Adrenal gland (tissue), 12 donors: ENCODE measurements around the gene DEFB121. TPM values are rescaled to one million over a fixed set of nuclear protein-coding genes. Genes with fewer than 3 reads are reported as not detected.
"Not testable (repeated sequence)": the region's sequence is repeated elsewhere in the genome, so short reads cannot be mapped to it uniquely, and the experiment has no call there.

ENCODE experiments used
- DNase-seq, 7 donors: peaks; one replicate each; pipeline ENCODE4 v3.0.0-alpha.2; 2019 to 2020
- H3K27ac ChIP-seq, 5 donors: fragments of 200-600 bp; sonication (generic) in 4 of 5; 1 replicate in 3 of 5; 2 replicates in 2 of 5; pipeline versions ENCODE4 v1.5.1 to v1.8.0; 2016 to 2020; ENCODE audit warnings: mild to moderate bottlenecking in 1 of 5
- H3K27me3 ChIP-seq: fragments of 200-600 bp; 2 replicates; pipeline ENCODE4 v1.8.0; 2021
- H3K36me3 ChIP-seq, 2 donors: fragments of 200-600 bp; replicated peaks in 1 of 2; 1 replicate in 1 of 2; 2 replicates in 1 of 2; pipeline versions ENCODE4 v1.5.1 to v1.8.0; 2018 to 2022
- H3K4me1 ChIP-seq, 2 donors: fragments of 200-600 bp; replicated peaks in 1 of 2; 1 replicate in 1 of 2; 2 replicates in 1 of 2; pipeline versions ENCODE4 v1.5.1 to v1.8.0; 2018 to 2021
- H3K4me3 ChIP-seq, 4 donors: fragments of 200-600 bp; sonication (generic) in 3 of 4; one replicate each; pipeline ENCODE4 v1.5.1; 2016 to 2018
- H3K9me3 ChIP-seq, 3 donors: fragments of 200-600 bp; sonication (generic) in 1 of 3; replicated peaks in 1 of 3; 1 replicate in 2 of 3; 2 replicates in 1 of 3; pipeline versions ENCODE4 v1.5.1 to v1.8.0; 2016 to 2021
- POLR2A ChIP-seq, 2 donors: fragments of 450-650 bp; IDR thresholded peaks; one replicate each; pipeline ENCODE4 v1.6.1; 2017; ENCODE audit warnings: antibody characterized with exemption in 2 of 2, mild to moderate bottlenecking in 2 of 2, moderate library complexity in 1 of 2
- WGBS, 4 donors: extraction: QIAGEN DNeasy Blood & Tissue Kit in 2 of 4; methylation state at CpG; one replicate each; pipeline versions ENCODE4 v1.1.5 to v1.1.7; 2013 to 2017; 5-methylcytosine and 5-hydroxymethylcytosine counted together
- intact Hi-C, 2 donors: fragments of 100-400 bp; cut with DNase I; formaldehyde crosslinking; loops; one replicate each; pipeline versions ENCODE4 v1.14.1 to v1.15.0; 2022 to 2023
- polyA plus RNA-seq, 3 donors: library from polyadenylated mRNA; stranded (reverse); fragments of 200-250 nt in 2 of 3; fragments of 350-450 nt in 1 of 3; fragmentation: Illumina TruSeq in 1 of 3; extraction: RNeasy Lipid Tissue Mini Kit (QIAGEN cat#74804) in 1 of 3; gene quantifications; one replicate each; pipeline ENCODE4 v1.2.3, GENCODE V29; 2013 to 2014
- total RNA-seq, 9 donors: library from RNA; depleted of rRNA in 4 of 9; stranded (reverse); fragments of >200 nt in 4 of 9; fragments of 120-200 nt in 1 of 9; fragmentation: NEBNext Ultra II Directional in 1 of 9; extraction: Animal tissue kit (Norgen Biotek cat#: 25700) in 1 of 9; gene quantifications; one replicate each; pipeline versions ENCODE4 v1.1.0 to v1.2.4, GENCODE V29; 2013 to 2023
- TF ChIP-seq, protein P1 (sequence below), 6 experiments: fragments of 450-650 bp in 4 of 6; fragments of 200-600 bp in 2 of 6; sonication (generic) in 1 of 6; IDR thresholded peaks; 1 replicate in 5 of 6; 2 replicates in 1 of 6; pipeline versions ENCODE4 v1.5.1 to v1.8.0; 2016 to 2021; ENCODE audit warnings: antibody characterized with exemption in 6 of 6, mild to moderate bottlenecking in 2 of 6, moderate library complexity in 1 of 6
- donor health status: healthy with polysubstance abuse.
- donor health status: Bipolar disorder and iron deficiency.
- donor health status: DM: yes; HTN: yes; CAD: no.
- donor health status: DM: no; HTN: no; CAD: no.
- donor health status: DM: no; HTN: no; CAD: no.
- donor health status: DM: yes; HTN: yes; CAD: no.

The DEFB121 gene
- total and polyA plus RNA-seq, 12 donors: not detected

DNA sequence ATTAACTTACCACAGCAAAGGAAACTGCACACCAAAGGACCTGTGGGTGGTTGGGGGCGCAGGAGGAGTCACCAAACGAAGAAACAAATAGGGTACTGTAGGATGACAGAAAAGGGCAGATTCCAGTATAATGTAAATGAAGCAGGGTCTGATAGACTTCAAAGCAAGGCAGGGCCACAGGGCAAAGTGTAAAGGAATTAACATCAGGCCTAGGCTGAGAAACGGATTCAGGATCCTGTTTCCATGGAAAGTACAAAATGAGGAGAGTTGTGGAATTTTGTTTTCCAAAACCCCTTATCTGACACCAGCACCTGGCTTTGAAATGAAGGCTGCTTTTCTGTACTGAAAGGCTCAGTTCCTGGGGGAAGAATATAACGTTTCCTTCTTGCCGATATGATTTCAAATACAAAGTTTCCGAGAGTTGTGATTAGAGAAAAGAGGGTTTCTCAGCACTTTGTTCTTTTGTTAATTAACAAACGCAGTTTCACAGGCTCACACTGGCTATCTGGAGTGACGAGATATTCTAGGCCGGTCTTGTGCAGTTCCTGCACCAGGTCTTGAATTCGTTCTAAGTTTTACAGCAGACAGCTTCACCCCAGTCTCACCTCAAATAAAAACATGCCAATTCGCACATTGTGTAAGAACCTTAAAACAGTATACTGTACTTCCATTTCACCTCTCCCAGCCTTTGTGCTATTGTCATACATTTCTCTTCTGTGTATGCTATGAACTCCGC lies 40.2 kb upstream of the DEFB121 start:
- Histone ChIP-seq H3K9me3 (no peaks in the 10 kb centered on the region), H3K36me3 (no peaks in the 10 kb centered on the region), H3K27me3 (no peaks in the 10 kb centered on the region), H3K4me1 (no peaks in the 10 kb centered on the region), H3K27ac (no peak overlapping the region), H3K4me3 (no peak overlapping the region)
- WGBS, 4 donors: 66 to 71% (median 68%) methylated on average over 12 of the region's 12 CpGs
- intact Hi-C loops: no loop called here
- DNase-seq: no peak
- TF ChIP-seq, protein P1, sequence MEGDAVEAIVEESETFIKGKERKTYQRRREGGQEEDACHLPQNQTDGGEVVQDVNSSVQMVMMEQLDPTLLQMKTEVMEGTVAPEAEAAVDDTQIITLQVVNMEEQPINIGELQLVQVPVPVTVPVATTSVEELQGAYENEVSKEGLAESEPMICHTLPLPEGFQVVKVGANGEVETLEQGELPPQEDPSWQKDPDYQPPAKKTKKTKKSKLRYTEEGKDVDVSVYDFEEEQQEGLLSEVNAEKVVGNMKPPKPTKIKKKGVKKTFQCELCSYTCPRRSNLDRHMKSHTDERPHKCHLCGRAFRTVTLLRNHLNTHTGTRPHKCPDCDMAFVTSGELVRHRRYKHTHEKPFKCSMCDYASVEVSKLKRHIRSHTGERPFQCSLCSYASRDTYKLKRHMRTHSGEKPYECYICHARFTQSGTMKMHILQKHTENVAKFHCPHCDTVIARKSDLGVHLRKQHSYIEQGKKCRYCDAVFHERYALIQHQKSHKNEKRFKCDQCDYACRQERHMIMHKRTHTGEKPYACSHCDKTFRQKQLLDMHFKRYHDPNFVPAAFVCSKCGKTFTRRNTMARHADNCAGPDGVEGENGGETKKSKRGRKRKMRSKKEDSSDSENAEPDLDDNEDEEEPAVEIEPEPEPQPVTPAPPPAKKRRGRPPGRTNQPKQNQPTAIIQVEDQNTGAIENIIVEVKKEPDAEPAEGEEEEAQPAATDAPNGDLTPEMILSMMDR (IDR thresholded peaks at IDR 0.05): no peak
- TF ChIP-seq POLR2A (IDR thresholded peaks at IDR 0.05): no peak

DNA sequence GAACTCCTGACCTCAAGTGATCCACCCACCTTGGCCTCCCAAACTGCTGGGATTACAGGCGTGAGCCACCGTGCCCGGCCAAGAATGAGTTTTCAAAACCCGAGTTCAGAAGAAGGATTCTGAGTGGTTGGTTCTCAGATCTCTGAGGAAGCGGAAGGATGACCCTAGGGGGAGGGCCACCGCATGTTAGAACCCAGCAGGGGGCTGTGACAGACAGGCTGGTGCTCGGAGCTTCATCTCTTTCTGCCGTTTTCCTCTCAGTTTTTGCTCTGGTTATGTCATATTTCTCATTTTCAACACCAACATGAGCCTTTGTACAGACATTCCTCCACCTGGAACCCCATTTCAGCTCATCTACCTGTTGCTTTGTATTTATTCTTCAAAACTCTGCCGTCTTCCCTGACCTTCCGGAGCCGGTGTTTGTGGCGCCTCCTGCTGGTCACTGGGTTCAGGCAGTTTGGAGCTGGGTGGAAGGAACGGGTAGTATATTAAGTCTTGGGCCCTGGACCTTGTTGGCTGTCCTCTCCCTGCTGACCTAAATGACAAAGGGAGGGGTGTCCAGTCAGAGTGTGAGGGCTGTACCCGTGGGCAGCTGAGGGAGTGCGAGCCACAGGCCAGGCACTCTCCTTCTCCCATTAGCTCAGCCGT lies 34.1 kb upstream of the DEFB121 start, which contains the start of gene DEFB123:
Gene DEFB123, plus strand, starts transcription at position 621 of the 648 bp plus-strand sequence. CDS start 67 bp downstream, outside the sequence.
- Histone ChIP-seq H3K9me3 (no peaks in the 10 kb centered on the region), H3K27me3 (no peaks in the 10 kb centered on the region), H3K4me3 (no peak within 1 kb of the TSS), H3K36me3 (no peaks in the 10 kb centered on the region), H3K27ac (no peak within 1 kb of the TSS), H3K4me1 (no peaks in the 10 kb centered on the region)
- intact Hi-C loops: no loop called here
- DNase-seq: no peak
- TF ChIP-seq, protein P1 (IDR thresholded peaks at IDR 0.05): no peak
- no peak for TF ChIP-seq POLR2A (IDR thresholded peaks at IDR 0.05)
- 72 to 77% (median 74%) methylated on average over 13 to 16 of the region's 16 CpGs for WGBS, 4 donors

DNA sequence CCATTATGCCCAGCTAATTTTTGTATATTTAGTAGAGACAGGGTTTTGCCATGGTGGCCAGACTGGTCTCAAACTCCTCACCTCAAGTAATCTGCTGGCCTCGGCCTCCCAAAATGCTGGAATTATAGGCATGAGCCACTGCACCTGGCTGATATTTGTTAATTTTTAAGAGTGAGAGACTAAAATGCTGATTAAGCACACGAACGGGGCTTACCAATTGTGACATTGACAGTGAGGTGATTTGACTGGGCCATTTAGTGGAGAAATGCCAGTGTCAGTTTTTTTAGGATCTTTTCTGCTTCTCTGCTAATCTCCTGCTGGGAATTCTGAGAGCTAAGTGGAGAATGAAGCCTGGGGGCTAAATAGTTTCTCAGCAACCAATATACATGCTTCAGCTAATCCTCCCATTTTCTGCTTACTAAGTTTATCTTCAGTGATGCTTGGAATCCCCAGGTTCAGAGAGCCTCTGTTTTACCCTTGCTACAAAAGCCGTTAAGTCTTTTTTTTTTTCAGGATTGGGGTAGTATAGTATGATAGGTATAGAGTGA lies 24.6 kb upstream of the DEFB121 start:
- no peak for DNase-seq
- WGBS, 4 donors: 59 to 65% (median 60%) methylated on average over 4 of the region's 4 CpGs
- intact Hi-C loops: no loop called here
- Histone ChIP-seq H3K4me1 (no peaks in the 10 kb centered on the region), H3K9me3 (no peaks in the 10 kb centered on the region), H3K4me3 (no peak overlapping the region), H3K27me3 (peaks cover 6% of the 10 kb centered on the region), H3K27ac (no peak overlapping the region), H3K36me3 (no peaks in the 10 kb centered on the region)
- TF ChIP-seq, protein P1 (IDR thresholded peaks at IDR 0.05): no peak
- no peak for TF ChIP-seq POLR2A (IDR thresholded peaks at IDR 0.05)

DNA sequence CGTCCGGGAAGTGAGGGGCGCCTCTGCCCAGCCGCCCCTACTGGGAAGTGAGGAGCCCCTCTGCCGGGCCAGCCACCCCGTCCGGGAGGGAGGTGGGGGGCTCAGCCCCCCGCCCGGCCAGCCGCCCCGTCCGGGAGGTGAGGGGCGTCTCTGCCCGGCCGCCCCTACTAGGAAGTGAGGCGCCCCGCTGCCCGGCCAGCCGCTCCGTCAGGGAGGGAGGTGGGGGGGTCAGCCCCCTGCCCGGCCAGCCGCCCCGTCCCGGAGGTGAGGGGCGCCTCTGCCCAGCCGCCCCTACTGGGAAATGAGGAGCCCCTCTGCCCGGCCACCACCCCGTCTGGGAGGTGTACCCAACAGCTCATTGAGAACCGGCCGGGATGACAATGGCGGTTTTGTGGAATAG lies 21.6 kb upstream of the DEFB121 start:
- WGBS, 4 donors: 87 to 97% (median 93%) methylated on average over 5 to 26 of the region's 31 CpGs
- H3K9me3 ChIP-seq, H3K27ac ChIP-seq, H3K27me3 ChIP-seq, H3K4me1 ChIP-seq, H3K4me3 ChIP-seq, DNase-seq, H3K36me3 ChIP-seq, intact Hi-C loops: not testable (repeated sequence)

DNA sequence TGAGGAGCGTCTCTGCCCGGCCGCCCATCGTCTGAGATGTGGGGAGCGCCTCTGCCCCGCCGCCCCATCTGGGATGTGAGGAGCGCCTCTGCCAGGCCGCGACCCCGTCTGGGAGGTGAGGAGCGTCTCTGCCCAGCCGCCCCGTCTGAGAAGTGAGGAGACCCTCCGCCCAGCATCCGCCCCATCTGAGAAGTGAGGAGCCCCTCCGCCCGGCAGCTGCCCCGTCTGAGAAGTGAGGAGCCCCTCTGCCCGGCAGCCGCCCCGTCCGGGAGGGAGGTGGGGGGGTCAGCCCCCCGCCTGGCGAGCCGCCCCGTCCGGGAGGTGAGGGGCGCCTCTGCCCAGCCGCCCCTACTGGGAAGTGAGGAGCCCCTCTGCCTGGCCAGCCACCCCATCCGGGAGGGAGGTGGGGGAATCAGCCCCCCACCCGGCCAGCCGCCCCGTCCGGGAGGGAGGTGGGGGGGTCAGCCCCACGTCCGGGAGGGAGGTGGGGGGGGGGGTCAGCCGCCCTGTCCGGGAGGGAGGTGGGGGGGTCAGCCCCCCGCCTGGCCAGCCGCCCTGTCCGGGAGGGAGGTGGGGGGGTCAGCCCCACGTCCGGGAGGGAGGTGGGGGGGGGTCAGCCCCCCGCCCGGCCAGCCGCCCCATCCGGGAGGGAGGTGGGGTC lies 21.0 kb upstream of the DEFB121 start:
- H3K4me3 ChIP-seq, DNase-seq, H3K27ac ChIP-seq, H3K36me3 ChIP-seq, H3K4me1 ChIP-seq, H3K27me3 ChIP-seq, intact Hi-C loops, H3K9me3 ChIP-seq: not testable (repeated sequence)
- WGBS, 4 donors: 85 to 89% methylated on average over 25 to 33 of the region's 48 CpGs; no CpG with 5 or more reads in 2 of the 4 donors
